Measurements from ENCODE around the gene RNF167.

DNA sequence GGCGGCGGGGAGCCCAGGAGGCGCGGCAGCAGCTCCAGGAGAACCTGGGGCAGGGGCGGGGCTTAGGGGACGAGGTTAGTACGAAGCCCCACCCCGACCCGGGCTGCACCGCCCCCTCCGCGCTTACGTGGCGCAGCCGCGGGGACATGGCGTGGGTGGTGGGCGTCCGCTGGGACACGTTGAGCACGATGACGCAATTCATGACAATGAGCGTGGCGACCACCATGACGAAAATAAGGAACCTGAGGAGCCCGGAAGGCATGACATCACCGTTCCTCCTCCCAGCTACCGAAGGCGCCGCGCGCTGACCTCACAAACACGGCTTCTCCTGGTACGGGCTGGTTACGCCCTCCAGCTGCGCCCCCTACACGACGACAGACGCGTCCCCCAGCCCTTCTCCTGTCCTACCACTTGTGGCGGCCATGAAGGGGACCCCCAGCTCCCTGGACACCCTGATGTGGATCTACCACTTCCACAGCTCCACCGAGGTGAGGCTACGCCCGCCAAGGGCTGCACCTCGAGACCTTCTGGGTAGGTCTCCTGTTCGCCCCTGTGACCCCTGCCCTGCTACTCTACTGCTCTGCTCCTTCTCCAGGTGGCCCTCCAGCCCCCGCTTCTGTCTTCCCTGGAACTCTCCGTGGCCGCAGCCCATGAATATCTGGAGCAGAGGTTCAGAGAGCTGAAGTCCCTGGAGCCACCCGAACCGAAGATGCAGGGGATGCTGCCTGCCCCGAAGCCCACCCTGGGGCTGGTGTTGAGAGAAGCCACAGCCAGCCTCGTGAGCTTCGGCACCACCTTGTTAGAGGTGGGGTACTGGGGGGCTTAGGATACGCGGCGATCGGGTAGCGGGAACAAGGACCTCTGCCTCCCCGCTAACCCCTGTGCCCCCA lies 40.5 kb upstream of the RNF167 start, which contains the start of gene C17orf107:
- TF ChIP-seq POLR2A (IDR thresholded peaks at IDR 0.05; ENCODE audit: low read depth, low read length) = no peak
- TF ChIP-seq POLR2AphosphoS5 (IDR thresholded peaks at IDR 0.05; ENCODE audit: low read depth, low read length) = no peak

Data from GM12892 (cell line).